Measurements from ENCODE around the gene KCNAB1. TPM values are rescaled to one million over a fixed set of nuclear protein-coding genes. Genes with fewer than 3 reads are reported as not detected.

KCNAB1 gene
- polyA plus RNA-seq, 3 donors from 2014 or later: 0.06 to 0.37 (median 0.31) TPM

DNA sequence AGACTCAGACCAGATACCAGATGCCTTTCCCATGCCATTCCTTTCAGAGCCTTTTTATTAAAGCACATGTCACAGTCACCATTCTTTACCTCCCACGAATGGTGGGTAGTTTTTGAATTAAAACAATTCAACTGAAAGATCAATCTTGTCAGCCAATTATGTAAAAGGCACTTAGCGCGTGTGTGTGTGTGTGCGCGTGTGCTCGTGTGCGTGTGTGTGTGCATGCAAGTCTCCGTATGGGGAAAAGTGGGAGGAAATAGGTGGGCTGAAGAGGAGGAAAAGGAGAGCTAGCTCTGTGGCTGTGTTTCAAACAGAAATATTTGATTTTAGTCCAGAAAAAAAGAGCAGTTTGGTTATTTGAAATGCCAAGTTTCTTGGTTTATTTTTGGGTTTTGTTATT, 177.2 kb downstream of the KCNAB1 start:
- no peak for DNase-seq
- Mint-ChIP-seq H3K36me3 (no peaks in the 10 kb centered on the region), H3K4me3 (no peak overlapping the region), H3K27ac (no peak overlapping the region), H3K4me1 (no peaks in the 10 kb centered on the region), H3K27me3 (ENCODE audit: low read depth in 3 of 3) (peaks cover 4 to 17% (median 10%) of the 10 kb centered on the region in 3 donors), H3K9me3 (no peaks in the 10 kb centered on the region)

DNA sequence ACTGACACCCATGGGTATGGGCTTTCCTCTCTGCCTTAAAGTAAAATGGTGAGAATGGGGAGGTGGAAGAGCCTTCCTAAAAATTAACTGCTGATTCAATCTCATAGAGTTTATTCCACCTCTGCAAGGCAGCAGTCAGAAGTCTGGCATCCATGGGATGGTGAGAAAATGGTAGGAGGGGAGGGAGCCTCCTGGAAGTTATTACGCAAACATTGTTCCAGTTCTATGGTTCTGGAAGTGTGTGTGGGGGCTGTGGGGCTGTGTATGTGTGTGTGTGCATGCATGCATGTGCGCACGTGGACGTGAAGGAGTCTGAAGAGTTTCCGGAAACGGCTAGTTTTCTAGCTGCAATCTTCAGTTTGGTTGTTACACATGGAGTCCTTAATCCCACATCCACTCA, 177.6 kb downstream of the KCNAB1 start:
- no peaks in the 10 kb centered on the region for H3K4me1 Mint-ChIP-seq
- H3K27ac Mint-ChIP-seq: no peak overlapping the region
- no peak overlapping the region for H3K4me3 Mint-ChIP-seq
- no peaks in the 10 kb centered on the region for H3K9me3 Mint-ChIP-seq
- H3K27me3 Mint-ChIP-seq (ENCODE audit: low read depth in 3 of 3): peaks cover 4 to 15% (median 7%) of the 10 kb centered on the region in 3 donors
- H3K36me3 Mint-ChIP-seq: no peaks in the 10 kb centered on the region
- no peak for DNase-seq

DNA sequence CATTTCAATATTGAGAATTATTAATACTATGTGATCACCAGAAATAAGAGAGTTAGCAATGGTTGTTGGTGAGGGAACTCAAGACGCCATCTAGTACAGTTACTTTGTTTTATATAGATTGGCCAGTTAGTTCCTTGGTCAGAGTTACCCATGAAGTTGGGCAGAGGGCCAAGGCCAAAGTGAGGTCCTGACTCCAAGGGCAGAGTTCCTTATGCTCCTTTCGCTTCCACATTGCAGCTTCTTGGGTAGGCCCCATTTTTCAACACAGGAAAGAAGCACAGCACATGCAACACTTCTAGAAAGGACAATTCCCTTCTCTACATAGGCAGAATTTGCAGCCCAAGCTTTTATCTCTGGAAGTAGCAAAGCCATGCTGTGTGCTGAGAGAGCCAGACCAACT, 178.6 kb downstream of the KCNAB1 start:
- Mint-ChIP-seq H3K4me3 (no peak overlapping the region), H3K27ac (no peak overlapping the region), H3K9me3 (no peaks in the 10 kb centered on the region), H3K4me1 (no peaks in the 10 kb centered on the region), H3K27me3 (ENCODE audit: low read depth in 3 of 3) (peaks cover 4 to 9% (median 7%) of the 10 kb centered on the region in 3 donors), H3K36me3 (no peaks in the 10 kb centered on the region)
- DNase-seq: no peak

DNA sequence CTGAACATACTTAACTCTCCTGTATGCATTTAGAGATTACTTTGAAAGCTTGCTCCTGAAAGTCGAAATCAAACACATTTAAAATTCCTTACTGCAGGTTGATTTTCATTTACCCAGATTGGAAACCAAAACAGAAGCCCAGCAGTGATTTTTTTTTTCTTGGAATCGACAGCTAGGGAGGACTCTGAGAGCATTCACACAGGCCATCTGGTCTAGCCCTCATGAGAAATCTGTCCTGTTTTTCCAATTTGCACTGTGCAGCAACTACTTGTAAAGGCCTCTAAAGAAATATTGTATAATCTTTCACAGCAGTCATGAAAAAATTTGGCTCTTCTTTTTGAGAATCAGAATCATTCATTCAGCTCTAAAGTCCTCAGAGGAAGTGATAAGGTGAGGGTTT, 179.2 kb downstream of the KCNAB1 start:
- no peak for DNase-seq
- Mint-ChIP-seq H3K4me3 (no peak overlapping the region), H3K9me3 (no peaks in the 10 kb centered on the region), H3K36me3 (no peaks in the 10 kb centered on the region), H3K4me1 (no peaks in the 10 kb centered on the region), H3K27ac (no peak overlapping the region), H3K27me3 (ENCODE audit: low read depth in 3 of 3) (peaks cover 4 to 7% (median 7%) of the 10 kb centered on the region in 3 donors)

DNA sequence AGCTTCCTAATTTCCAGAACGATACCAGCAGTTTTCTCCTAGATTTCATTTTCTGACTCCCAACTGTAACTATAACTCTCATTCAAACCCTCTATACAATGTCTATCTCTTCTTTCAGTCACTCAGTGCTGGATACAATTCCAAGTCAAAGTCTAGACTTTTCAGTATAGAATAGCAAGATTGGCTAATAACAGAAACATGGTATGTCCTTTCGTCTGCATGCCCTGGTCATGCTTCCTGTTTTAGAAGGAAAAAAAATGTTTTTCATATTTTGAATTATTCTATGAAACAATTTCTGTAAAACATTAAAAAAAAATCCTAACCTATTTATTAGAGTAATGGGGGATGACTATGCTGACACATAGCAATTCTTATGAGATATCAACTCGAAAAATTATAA, 180.0 kb downstream of the KCNAB1 start:
- Mint-ChIP-seq H3K4me1 (no peaks in the 10 kb centered on the region), H3K36me3 (no peaks in the 10 kb centered on the region), H3K9me3 (no peaks in the 10 kb centered on the region), H3K27me3 (ENCODE audit: low read depth in 3 of 3) (peaks cover 4 to 7% (median 6%) of the 10 kb centered on the region in 3 donors), H3K27ac (no peak overlapping the region), H3K4me3 (no peak overlapping the region)
- no peak for DNase-seq

DNA sequence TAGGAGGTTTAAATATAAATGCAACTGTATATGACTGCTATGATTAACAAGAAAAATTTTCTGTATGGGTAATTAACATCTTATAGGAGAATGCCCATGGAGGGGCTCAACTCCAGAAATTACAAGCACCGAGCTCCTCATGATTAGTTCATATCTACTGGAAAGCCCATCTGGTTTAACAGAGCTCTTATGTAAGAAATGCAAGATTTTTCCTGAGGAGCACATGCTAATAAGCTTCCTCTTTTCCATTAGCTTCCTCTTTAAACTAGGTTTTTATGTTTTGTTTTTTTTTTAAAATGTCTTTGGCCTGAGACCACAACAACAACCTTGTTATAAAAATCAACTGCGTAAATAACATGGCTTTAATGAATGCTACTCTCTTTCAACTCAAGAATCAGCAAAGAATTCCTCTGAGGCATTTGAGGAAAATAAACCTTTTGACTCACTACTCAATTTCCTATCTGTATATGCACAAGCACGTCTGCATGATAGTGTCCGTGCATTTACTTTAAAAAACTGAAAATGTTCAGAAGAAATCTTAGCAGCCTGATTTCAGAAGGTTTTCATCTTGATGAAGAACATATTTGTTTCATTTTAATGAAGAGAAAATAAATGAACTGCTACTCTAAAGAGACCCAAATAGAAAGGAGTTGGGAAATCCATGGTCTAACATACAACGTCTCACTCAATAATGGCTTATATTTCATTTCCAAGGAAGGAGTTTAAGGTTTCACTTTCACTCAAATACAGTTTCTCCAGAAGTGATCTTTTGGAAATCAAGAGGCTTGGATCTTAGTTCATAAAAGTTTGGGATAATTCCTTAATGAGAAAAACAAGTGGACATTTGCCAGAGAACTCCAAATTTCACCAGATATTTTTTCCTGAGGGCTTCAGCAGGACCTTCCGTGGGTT, 180.8 kb downstream of the KCNAB1 start:
- H3K9me3 Mint-ChIP-seq: no peaks in the 10 kb centered on the region
- H3K27me3 Mint-ChIP-seq (ENCODE audit: low read depth in 3 of 3): peaks cover 4 to 7% (median 4%) of the 10 kb centered on the region in 3 donors
- H3K4me1 Mint-ChIP-seq: no peaks in the 10 kb centered on the region
- no peaks in the 10 kb centered on the region for H3K36me3 Mint-ChIP-seq
- no peak for DNase-seq
- no peak overlapping the region for H3K27ac Mint-ChIP-seq
- no peak overlapping the region for H3K4me3 Mint-ChIP-seq

DNA sequence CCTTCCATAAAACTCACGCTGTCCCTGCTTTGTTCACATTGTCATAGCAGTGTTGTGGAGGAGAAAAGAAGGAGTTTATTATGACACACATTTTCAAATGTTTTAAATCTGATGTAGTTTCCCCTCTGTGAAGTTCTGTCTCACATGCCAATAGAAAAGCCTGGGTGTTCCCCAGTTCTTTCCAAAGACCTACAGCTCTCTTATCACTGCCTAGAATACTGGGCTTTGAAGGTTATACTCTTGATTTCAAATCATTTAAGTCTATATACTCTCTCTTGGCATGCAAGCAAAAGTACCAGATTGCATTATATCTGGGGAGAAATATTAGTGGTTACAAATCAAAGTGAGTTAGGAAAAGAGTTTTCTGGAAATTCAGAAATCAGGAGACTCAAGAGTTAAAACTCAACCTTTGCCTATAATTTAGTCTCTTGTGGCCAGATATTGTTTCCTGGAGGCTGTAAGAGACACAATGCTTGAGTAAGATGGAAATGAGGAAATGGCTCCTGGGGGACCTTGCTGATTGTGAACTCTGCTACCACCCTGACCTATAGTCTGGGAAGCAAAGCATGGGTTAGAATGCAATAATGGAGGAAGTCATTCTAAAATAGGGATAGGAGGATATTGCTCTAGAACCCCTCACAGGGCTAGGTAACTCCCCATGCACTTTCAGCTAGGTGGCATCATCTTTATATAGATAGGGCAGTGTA, 182.8 kb downstream of the KCNAB1 start:
- no peaks in the 10 kb centered on the region for H3K9me3 Mint-ChIP-seq
- no peak overlapping the region for H3K27ac Mint-ChIP-seq
- peaks cover 4% of the 10 kb centered on the region in 3 donors for H3K27me3 Mint-ChIP-seq (ENCODE audit: low read depth in 3 of 3)
- H3K36me3 Mint-ChIP-seq: no peaks in the 10 kb centered on the region
- H3K4me1 Mint-ChIP-seq: no peaks in the 10 kb centered on the region
- DNase-seq: no peak
- no peak overlapping the region for H3K4me3 Mint-ChIP-seq

DNA sequence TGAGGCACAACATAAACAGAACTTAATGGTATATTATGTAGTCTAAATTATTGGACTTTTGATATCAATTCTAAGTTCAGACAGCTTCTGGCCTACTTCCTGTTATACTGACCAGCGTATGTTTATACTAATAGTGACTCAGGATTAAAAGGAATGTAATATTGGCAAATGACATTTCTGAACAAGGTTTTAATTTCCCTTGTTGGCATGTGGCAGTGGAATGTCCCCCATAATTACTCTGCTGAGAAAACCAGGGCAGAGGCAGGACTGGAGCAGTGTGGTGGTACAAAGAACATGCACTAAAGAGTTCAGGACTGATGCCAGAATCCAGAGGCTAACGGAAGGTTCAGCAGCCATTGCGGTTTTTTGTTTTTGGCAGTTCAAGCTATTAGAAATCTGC, 184.0 kb downstream of the KCNAB1 start:
- no peaks in the 10 kb centered on the region for H3K36me3 Mint-ChIP-seq

DNA sequence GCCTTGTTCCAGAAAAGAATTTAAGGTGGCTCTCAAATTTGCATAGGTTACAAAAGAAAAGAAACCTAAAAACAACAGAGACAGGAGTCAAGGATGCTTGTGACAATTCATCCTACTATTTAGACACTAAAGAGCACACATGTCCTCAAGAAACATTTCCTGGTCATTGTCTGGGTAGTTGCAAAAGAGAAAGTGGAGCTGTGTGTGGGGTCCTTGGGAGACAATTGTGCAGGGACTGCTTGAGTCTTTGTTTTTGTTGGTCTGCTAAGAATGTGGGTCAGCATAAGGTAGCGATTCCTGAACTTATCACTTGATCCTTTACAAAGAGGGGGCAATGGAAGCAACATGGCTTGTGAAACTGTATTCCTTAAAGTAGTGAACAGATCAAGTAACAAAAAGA, 185.3 kb downstream of the KCNAB1 start:
- H3K27me3 Mint-ChIP-seq (ENCODE audit: low read depth in 3 of 3): peaks cover 2 to 4% (median 4%) of the 10 kb centered on the region in 3 donors
- no peaks in the 10 kb centered on the region for H3K4me1 Mint-ChIP-seq
- no peak overlapping the region for H3K4me3 Mint-ChIP-seq
- H3K36me3 Mint-ChIP-seq: no peaks in the 10 kb centered on the region
- H3K27ac Mint-ChIP-seq: no peak overlapping the region
- H3K9me3 Mint-ChIP-seq: no peaks in the 10 kb centered on the region
- no peak for DNase-seq

More for the DNA sequence above, 184.0 kb downstream of the KCNAB1 start:
- Mint-ChIP-seq H3K27me3 (ENCODE audit: low read depth in 3 of 3) (peaks cover 4% of the 10 kb centered on the region in 3 donors), H3K4me3 (no peak overlapping the region), H3K4me1 (no peaks in the 10 kb centered on the region), H3K27ac (no peak overlapping the region), H3K9me3 (no peaks in the 10 kb centered on the region)
- DNase-seq: no peak

DNA sequence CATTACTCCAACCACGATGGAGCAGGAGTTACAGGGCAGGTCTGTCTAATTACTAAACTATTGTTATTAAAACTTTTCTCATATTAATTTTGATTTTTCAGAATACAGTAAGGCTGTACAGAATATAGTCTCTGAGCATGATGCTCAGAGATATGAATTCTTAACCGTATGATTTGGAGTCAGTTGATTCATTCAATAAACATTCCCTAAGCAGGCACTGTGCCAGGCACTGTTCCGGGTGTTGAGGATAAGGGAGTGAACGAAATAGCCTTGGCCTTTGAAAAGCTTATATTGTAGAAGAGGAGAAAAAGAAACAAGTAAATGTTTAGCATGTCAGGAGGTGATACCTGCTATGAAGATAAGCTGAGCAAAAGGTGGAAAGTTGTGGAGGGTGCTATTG, 187.3 kb downstream of the KCNAB1 start:
- H3K4me3 Mint-ChIP-seq: no peak overlapping the region
- no peaks in the 10 kb centered on the region for H3K36me3 Mint-ChIP-seq
- H3K9me3 Mint-ChIP-seq: no peaks in the 10 kb centered on the region
- H3K4me1 Mint-ChIP-seq: no peaks in the 10 kb centered on the region
- DNase-seq: no peak
- H3K27ac Mint-ChIP-seq: no peak overlapping the region
- H3K27me3 Mint-ChIP-seq (ENCODE audit: low read depth in 3 of 3): peaks cover 0 to 2% (median 0%) of the 10 kb centered on the region in 3 donors

DNA sequence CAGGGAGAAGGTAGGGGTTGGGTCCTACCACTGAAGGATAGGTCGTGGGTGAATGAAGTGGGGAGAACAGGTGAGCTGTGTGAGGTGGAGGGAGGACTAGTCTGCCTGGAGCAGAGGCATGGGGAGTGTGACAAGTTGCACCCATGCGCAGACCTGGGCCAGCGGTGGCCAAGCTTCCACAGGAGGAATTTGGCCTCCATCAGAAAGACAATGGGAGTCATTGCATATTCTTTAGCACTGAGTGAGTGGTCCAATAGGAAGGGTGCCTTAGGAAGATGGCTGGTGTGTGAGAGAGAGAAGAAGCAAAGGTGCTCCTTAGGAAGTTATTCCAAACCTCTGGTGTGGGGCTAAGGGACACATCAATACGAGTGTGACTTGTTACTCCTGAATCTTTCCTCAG, 191.1 kb downstream of the KCNAB1 start:
- H3K4me3 Mint-ChIP-seq: no peak overlapping the region
- no peaks in the 10 kb centered on the region for H3K9me3 Mint-ChIP-seq
- no peaks in the 10 kb centered on the region for H3K36me3 Mint-ChIP-seq
- no peak overlapping the region for H3K27ac Mint-ChIP-seq
- H3K27me3 Mint-ChIP-seq (ENCODE audit: low read depth in 3 of 3): peaks cover 0 to 4% (median 0%) of the 10 kb centered on the region in 3 donors
- H3K4me1 Mint-ChIP-seq: no peaks in the 10 kb centered on the region
- DNase-seq: no peak

DNA sequence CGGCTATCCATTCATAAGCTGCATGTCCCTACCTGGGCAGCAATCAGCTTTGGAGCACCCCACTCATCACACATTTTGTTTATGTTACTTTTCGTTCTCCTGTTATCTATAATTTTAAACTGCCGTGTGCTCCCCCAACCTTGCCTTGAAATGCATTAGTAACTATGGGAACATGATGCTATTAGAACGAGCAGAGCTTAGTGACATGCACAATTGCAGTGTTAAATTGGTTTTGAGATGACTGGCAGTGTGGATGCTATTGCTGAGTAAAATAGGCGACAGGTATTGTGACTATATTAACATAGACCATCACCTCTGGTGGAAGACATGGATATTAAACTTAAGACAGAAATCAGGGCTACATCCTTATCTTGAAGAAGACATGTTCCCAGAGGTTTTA, 191.6 kb downstream of the KCNAB1 start:
- Mint-ChIP-seq H3K4me3 (no peak overlapping the region), H3K27me3 (ENCODE audit: low read depth in 3 of 3) (peaks cover 0 to 4% (median 0%) of the 10 kb centered on the region in 3 donors), H3K27ac (no peak overlapping the region), H3K9me3 (no peaks in the 10 kb centered on the region), H3K4me1 (no peaks in the 10 kb centered on the region), H3K36me3 (no peaks in the 10 kb centered on the region)
- DNase-seq: no peak

DNA sequence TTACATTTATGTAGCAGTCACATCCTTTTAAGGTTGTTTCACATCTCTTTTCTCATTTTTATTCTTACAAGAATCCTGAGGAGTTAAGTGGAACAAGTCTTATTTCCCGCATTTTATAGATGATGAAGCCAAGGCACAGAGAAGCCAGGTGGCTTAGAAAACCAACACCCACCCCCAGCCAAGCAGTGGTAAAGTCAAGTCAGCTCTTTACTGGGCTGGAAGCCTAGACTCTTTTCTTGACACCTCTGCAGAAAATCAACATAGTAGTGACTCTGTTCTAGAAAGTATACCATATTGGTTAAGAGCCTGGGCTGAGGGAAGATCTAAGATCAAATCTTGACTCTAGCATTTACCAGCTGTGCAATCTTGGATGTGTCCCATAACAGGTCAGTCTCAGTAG, 195.7 kb downstream of the KCNAB1 start:
- no peak overlapping the region for H3K4me3 Mint-ChIP-seq
- no peaks in the 10 kb centered on the region for H3K4me1 Mint-ChIP-seq
- peaks cover 0 to 4% (median 0%) of the 10 kb centered on the region in 3 donors for H3K27me3 Mint-ChIP-seq (ENCODE audit: low read depth in 3 of 3)
- no peak overlapping the region for H3K27ac Mint-ChIP-seq
- no peak for DNase-seq
- no peaks in the 10 kb centered on the region for H3K36me3 Mint-ChIP-seq
- H3K9me3 Mint-ChIP-seq: no peaks in the 10 kb centered on the region

DNA sequence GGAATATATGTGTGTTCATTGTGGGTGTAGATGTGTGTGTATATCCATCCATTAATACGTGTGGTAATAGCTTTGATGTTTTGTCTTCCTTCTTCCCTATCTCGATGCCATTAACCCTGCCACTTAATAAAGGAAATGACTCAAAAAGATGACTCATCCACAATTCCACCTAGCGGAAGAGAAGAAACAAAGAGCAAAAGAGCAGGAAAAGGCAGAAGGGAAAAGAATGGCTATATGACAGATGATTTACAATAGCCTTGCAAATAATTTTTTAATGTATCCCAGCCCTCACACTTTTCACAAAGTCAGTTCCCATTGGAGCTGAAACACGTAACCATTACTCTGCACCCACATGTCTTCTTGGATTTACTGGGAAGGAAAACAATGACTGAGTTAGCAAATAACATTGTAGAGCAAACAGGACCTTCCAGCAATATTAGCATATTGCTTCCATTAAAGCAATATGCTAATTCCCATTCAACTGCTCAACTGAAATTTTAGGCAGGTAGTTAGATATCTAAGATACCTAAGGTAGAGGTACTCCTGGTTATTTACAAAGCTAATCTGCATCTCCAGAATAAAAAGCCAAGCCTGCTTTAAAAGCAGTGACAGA, 197.2 kb downstream of the KCNAB1 start:
- Mint-ChIP-seq H3K9me3 (no peaks in the 10 kb centered on the region), H3K27me3 (ENCODE audit: low read depth in 3 of 3) (peaks cover 0 to 4% (median 0%) of the 10 kb centered on the region in 3 donors), H3K4me3 (no peak overlapping the region), H3K4me1 (no peaks in the 10 kb centered on the region), H3K36me3 (no peaks in the 10 kb centered on the region), H3K27ac (no peak overlapping the region)
- DNase-seq: no peak

Measured in immature natural killer cell (primary cell).